Neural cell (in vitro differentiated cells): ENCODE measurements around the gene PRCP. TPM values are rescaled to one million over a fixed set of nuclear protein-coding genes. Genes with fewer than 3 reads are reported as not detected.

Experiments used
- H2AFZ ChIP-seq: fragments of 200-600, 300-800 bp; sonication (generic), shearing (Covaris generic); 2 replicates; pipeline ENCODE4 v1.6.0; 2014; ENCODE audit warnings: low read depth, mild to moderate bottlenecking, antibody characterized with exemption, low read length, moderate library complexity
- H3F3A ChIP-seq: fragments of 200-600 bp; shearing (Covaris generic); 2 replicates; pipeline ENCODE4 v1.6.1; 2016; ENCODE audit warnings: mild to moderate bottlenecking, moderate library complexity, mixed read lengths, antibody characterized with exemption, low read length; ENCODE audit not compliant: insufficient read depth, poor library complexity, severe bottlenecking
- H3K27ac ChIP-seq: fragments of 200-600, 300-800 bp; sonication (generic), shearing (Covaris generic); 2 replicates; pipeline ENCODE4 v1.5.1; 2014; ENCODE audit warnings: mild to moderate bottlenecking, low read length, moderate library complexity
- H3K27me3 ChIP-seq: fragments of 300-800, 200-600 bp; sonication (generic), shearing (Covaris generic); 2 replicates; pipeline ENCODE4 v1.6.0; 2014; ENCODE audit warnings: mild to moderate bottlenecking, low read depth, low read length, moderate library complexity; ENCODE audit not compliant: insufficient read depth
- H3K36me3 ChIP-seq: fragments of 300-800, 200-600 bp; sonication (generic), shearing (Covaris generic); 2 replicates; pipeline ENCODE4 v1.5.1; 2014; ENCODE audit warnings: mild to moderate bottlenecking, antibody characterized with exemption, low read length, moderate library complexity; ENCODE audit not compliant: insufficient read depth
- H3K4me2 ChIP-seq: fragments of 300-800, 200-600 bp; sonication (generic), shearing (Covaris generic); 2 replicates; pipeline ENCODE4 v1.6.0; 2014; ENCODE audit warnings: mild to moderate bottlenecking, low read length
- H3K4me3 ChIP-seq: fragments of 300-800, 200-600 bp; sonication (generic), shearing (Covaris generic); 2 replicates; pipeline ENCODE4 v1.5.1; 2014; ENCODE audit warnings: mild to moderate bottlenecking, low read length, moderate library complexity
- H3K79me2 ChIP-seq: fragments of 200-600 bp; shearing (Covaris generic); replicated peaks from 2 replicates; pipeline ENCODE4 v1.6.0; 2014; ENCODE audit warnings: mild to moderate bottlenecking, low read length, moderate library complexity; ENCODE audit not compliant: insufficient read depth
- H3K9ac ChIP-seq: fragments of 300-800, 200-600 bp; sonication (generic), shearing (Covaris generic); 2 replicates; pipeline ENCODE4 v1.6.1; 2016; ENCODE audit warnings: mild to moderate bottlenecking, low read length, mixed read lengths
- H3K9me2 ChIP-seq: fragments of 200-600 bp; shearing (Covaris generic); 2 replicates; pipeline ENCODE4 v1.6.1; 2016; ENCODE audit warnings: mild to moderate bottlenecking, low read length, mixed read lengths; ENCODE audit not compliant: insufficient read depth
- H3K9me3 ChIP-seq: fragments of 200-600, 300-800 bp; sonication (generic), shearing (Covaris generic); 2 replicates; pipeline ENCODE4 v1.6.1; 2016; ENCODE audit warnings: mild to moderate bottlenecking, mixed run types, low read length, moderate library complexity, mixed read lengths
- H4K20me1 ChIP-seq: fragments of 200-600 bp; shearing (Covaris generic); 2 replicates; pipeline ENCODE4 v1.6.1; 2016; ENCODE audit warnings: mild to moderate bottlenecking, mixed run types; ENCODE audit not compliant: insufficient read depth
- EP300 ChIP-seq: fragments of 450-650 bp; conservative IDR thresholded peaks from 2 replicates; pipeline ENCODE4 v1.6.1; 2014; ENCODE audit warnings: antibody characterized with exemption, mild to moderate bottlenecking, moderate library complexity; ENCODE audit not compliant: poor library complexity, severe bottlenecking
- EZH2 ChIP-seq: fragments of 200-600, 300-800 bp; shearing (Covaris generic), sonication (generic); IDR thresholded peaks from 2 replicates; pipeline ENCODE4 v1.6.1; 2014; ENCODE audit warnings: antibody characterized with exemption, low read length, borderline replicate concordance, mild to moderate bottlenecking; ENCODE audit not compliant: insufficient read depth, poor library complexity, severe bottlenecking
- MXI1 ChIP-seq: fragments of 450-650 bp; conservative IDR thresholded peaks from 2 replicates; pipeline ENCODE4 v1.6.1; 2014; ENCODE audit warnings: antibody characterized with exemption, mild to moderate bottlenecking; ENCODE audit not compliant: poor library complexity, severe bottlenecking
- POLR2AphosphoS5 ChIP-seq: IDR thresholded peaks from 2 replicates; pipeline ENCODE4 v1.6.1; 2012
- RAD21 ChIP-seq: fragments of 450-650 bp; conservative IDR thresholded peaks from 2 replicates; pipeline ENCODE4 v1.6.1; 2014; ENCODE audit warnings: antibody characterized with exemption, mild to moderate bottlenecking, moderate library complexity
- REST ChIP-seq: IDR thresholded peaks from 2 replicates; pipeline ENCODE4 v1.6.1; 2012; ENCODE audit warnings: borderline replicate concordance
- SMC3 ChIP-seq: fragments of 450-650 bp; conservative IDR thresholded peaks from 2 replicates; pipeline ENCODE4 v1.6.1; 2014; ENCODE audit warnings: antibody characterized with exemption, mild to moderate bottlenecking, moderate library complexity; ENCODE audit not compliant: poor library complexity
- TAF1 ChIP-seq: IDR thresholded peaks from 2 replicates; pipeline ENCODE4 v1.6.1; 2012; ENCODE audit warnings: low read depth
- polyA plus RNA-seq: library from polyadenylated mRNA; depleted of rRNA; stranded (reverse); fragments of >200 nt; gene quantifications from 2 replicates; pipeline ENCODE4 v1.2.3, GENCODE V29; 2014
- TF ChIP-seq, protein P1 (sequence below): fragments of 450-650 bp; IDR thresholded peaks from 2 replicates; pipeline ENCODE4 v1.5.1; 2014; ENCODE audit warnings: antibody characterized with exemption, mild to moderate bottlenecking, moderate library complexity; ENCODE audit not compliant: poor library complexity, severe bottlenecking

The PRCP gene
- polyA plus RNA-seq, 1 donor from 2014 or later, result 6.1 TPM

GRCh38 chr11:82823647-82824619 lies 76.3 kb downstream of the PRCP start:
- TF ChIP-seq TAF1, result no peak
- TF ChIP-seq, protein P1, sequence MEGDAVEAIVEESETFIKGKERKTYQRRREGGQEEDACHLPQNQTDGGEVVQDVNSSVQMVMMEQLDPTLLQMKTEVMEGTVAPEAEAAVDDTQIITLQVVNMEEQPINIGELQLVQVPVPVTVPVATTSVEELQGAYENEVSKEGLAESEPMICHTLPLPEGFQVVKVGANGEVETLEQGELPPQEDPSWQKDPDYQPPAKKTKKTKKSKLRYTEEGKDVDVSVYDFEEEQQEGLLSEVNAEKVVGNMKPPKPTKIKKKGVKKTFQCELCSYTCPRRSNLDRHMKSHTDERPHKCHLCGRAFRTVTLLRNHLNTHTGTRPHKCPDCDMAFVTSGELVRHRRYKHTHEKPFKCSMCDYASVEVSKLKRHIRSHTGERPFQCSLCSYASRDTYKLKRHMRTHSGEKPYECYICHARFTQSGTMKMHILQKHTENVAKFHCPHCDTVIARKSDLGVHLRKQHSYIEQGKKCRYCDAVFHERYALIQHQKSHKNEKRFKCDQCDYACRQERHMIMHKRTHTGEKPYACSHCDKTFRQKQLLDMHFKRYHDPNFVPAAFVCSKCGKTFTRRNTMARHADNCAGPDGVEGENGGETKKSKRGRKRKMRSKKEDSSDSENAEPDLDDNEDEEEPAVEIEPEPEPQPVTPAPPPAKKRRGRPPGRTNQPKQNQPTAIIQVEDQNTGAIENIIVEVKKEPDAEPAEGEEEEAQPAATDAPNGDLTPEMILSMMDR, result no peak
- no peak for TF ChIP-seq MXI1
- no peak for TF ChIP-seq EP300
- TF ChIP-seq EZH2, result no peak
- TF ChIP-seq REST, result no peak
- TF ChIP-seq RAD21, result no peak
- TF ChIP-seq POLR2AphosphoS5, result no peak
- TF ChIP-seq SMC3, result no peak
- Histone ChIP-seq H3K9ac (no peak overlapping the region), H3K36me3 (no peaks in the 10 kb centered on the region), H3K4me2 (no peak overlapping the region), H3K4me3 (no peak overlapping the region), H3K27ac (no peak overlapping the region), H4K20me1 (no peaks in the 10 kb centered on the region), H3K9me2 (no peaks in the 10 kb centered on the region), H3K27me3 (no peaks in the 10 kb centered on the region), H3F3A (no peaks in the 10 kb centered on the region), H3K79me2 (no peaks in the 10 kb centered on the region), H2AFZ (no peak overlapping the region), H3K9me3 (no peaks in the 10 kb centered on the region)

DNA sequence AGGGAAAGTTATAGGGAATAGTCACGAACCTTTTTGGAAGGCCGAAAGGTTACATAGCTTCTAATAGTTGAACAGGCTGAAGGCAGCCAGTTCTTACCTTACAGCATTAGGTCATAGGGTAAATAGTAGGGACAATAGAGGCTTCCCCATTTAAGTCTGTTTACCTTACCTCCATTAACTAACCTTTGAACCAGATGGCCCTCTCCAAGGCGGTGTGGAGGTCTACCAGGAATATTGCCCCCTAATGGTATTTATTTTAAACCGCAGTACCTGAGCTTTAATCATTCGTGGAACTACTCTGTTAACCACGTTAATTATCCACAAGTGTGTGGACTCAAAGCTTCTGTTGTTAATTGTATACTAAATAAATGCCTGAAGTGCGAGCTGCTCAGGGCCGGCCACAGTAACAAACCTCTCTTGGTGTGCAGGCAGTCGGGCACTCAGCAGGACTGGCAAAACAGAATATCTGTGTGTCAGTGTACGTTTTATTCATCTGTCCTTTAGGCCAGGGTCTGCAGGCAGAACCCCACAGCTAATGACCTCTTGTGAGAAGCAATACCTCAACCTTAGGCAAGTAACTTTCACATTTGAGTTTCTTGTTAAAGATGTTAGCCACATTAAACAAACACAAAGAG lies 81.7 kb downstream of the PRCP start:
- no peaks in the 10 kb centered on the region for H3K36me3 ChIP-seq
- H3K9ac ChIP-seq, result no peak overlapping the region
- no peaks in the 10 kb centered on the region for H3K9me2 ChIP-seq
- no peaks in the 10 kb centered on the region for H3K9me3 ChIP-seq
- no peaks in the 10 kb centered on the region for H4K20me1 ChIP-seq
- H3K4me3 ChIP-seq, result no peak overlapping the region
- no peak for TF ChIP-seq EP300
- no peak for TF ChIP-seq EZH2
- TF ChIP-seq REST, result no peak
- TF ChIP-seq, protein P1, result no peak
- no peak for TF ChIP-seq TAF1
- TF ChIP-seq SMC3, result no peak
- no peak for TF ChIP-seq RAD21
- TF ChIP-seq POLR2AphosphoS5, result no peak
- TF ChIP-seq MXI1, result no peak
- no peak overlapping the region for H3K27ac ChIP-seq
- no peak overlapping the region for H2AFZ ChIP-seq
- H3K27me3 ChIP-seq, result no peaks in the 10 kb centered on the region
- H3K4me2 ChIP-seq, result no peak overlapping the region
- H3K79me2 ChIP-seq, result no peaks in the 10 kb centered on the region
- no peaks in the 10 kb centered on the region for H3F3A ChIP-seq
